ENCODE results near the gene MBP.

DNA sequence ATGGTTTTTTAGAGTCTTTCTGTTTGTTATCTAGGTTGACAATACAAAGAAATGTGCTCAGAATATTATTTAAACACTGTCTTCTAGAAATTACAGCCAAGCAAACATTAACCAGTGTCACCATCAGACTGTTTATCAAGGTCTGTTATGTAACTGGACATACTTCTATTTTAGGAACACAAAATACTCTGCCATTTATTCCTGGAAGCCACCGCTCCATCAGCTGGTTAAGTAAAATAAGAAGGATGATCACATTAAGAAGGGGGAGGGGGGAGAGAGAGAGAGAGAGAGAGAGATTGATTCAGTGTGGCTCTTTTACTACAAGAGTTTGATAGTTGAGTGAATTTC is 47.9 kb downstream of the MBP start:
- TF ChIP-seq POLR2AphosphoS5 (IDR thresholded peaks at IDR 0.05; ENCODE audit: borderline replicate concordance, low read depth, low read length) (no peak), EZH2 (IDR thresholded peaks at IDR 0.05) (no peak), FOXP2 (optimal IDR thresholded peaks at IDR 0.05; ENCODE audit: control extremely low read depth, extremely low read length, insufficient read depth) (no peak)
